GM20431 (cell line): ENCODE measurements around the gene ZC3HAV1L.
"Not testable (repeated sequence)": the region's sequence is repeated elsewhere in the genome, so short reads cannot be mapped to it uniquely, and the experiment has no call there.

Source experiments
- in situ Hi-C: fragments of 300-500 bp; cut with MseI, MboI; formaldehyde crosslinking; loops from one replicate; pipeline ENCODE4 v1.15.0; 2020; ENCODE audit warnings: low sequenced_read_pairs; ENCODE audit not compliant: unreplicated experiment

ZC3HAV1L gene

GRCh38 chr7:139023076-139023475 lies 12.8 kb downstream of the ZC3HAV1L start:
- in situ Hi-C loops: no loop called here

- in situ Hi-C loops: no loop called here
Measured at GRCh38 chr7:139022286-139022685, 13.6 kb downstream of the ZC3HAV1L start.

GRCh38 chr7:139018910-139019309 lies 16.9 kb downstream of the ZC3HAV1L start:
- in situ Hi-C loops: no loop called here

- in situ Hi-C loops: no loop called here
Measured at GRCh38 chr7:139016931-139017511, 18.8 kb downstream of the ZC3HAV1L start.

- in situ Hi-C loops: no loop called here
Measured at GRCh38 chr7:139011373-139011772, 24.5 kb downstream of the ZC3HAV1L start.

GRCh38 chr7:139004321-139005090 lies 31.3 kb downstream of the ZC3HAV1L start:
- in situ Hi-C loops: no loop called here

GRCh38 chr7:138999414-138999813 lies 36.4 kb downstream of the ZC3HAV1L start:
- in situ Hi-C loops: no loop called here

- in situ Hi-C loops: no loop called here
Measured at GRCh38 chr7:138992052-138992531, 43.8 kb downstream of the ZC3HAV1L start.

GRCh38 chr7:138987686-138988085 lies 48.2 kb downstream of the ZC3HAV1L start:
- in situ Hi-C loops: loop anchor here (10.0 kb wide), 1 partner anchor 93 kb away; no protein-coding TSS in a partner anchor

GRCh38 chr7:138982204-138982623 lies 53.6 kb downstream of the ZC3HAV1L start:
- in situ Hi-C loops: loop anchor here (10.0 kb wide), 1 partner anchor 87 kb away; no protein-coding TSS in a partner anchor

GRCh38 chr7:138981332-138982203 lies 54.3 kb downstream of the ZC3HAV1L start, which contains the start of gene KIAA1549:
Gene KIAA1549, minus strand, starts transcription at chr7:138981389. Its CDS starts 120 bp downstream, at chr7:138981269.
- in situ Hi-C loops: loop anchor here (10.0 kb wide), 1 partner anchor 87 kb away; no protein-coding TSS in a partner anchor

- in situ Hi-C loops: loop anchor here (10.0 kb wide), 1 partner anchor 86 kb away; no protein-coding TSS in a partner anchor
Measured at GRCh38 chr7:138980563-138981291, 55.1 kb downstream of the ZC3HAV1L start.

GRCh38 chr7:138979988-138980562 lies 55.8 kb downstream of the ZC3HAV1L start:
- in situ Hi-C loops: loop anchor here (10.0 kb wide), 1 partner anchor 85 kb away; no protein-coding TSS in a partner anchor

GRCh38 chr7:138979226-138979979 lies 56.4 kb downstream of the ZC3HAV1L start:
- in situ Hi-C loops: no loop called here

- in situ Hi-C loops: no loop called here
Measured at GRCh38 chr7:138978541-138979184, 57.2 kb downstream of the ZC3HAV1L start.

- in situ Hi-C loops: not testable (repeated sequence)
Measured at GRCh38 chr7:138976161-138976560, 59.7 kb downstream of the ZC3HAV1L start.
